ACC112 (cell line): Measurements from ENCODE around the gene GRB2.

Experiments
- H2AFZ ChIP-seq: fragments of 200-600 bp; sonication (generic); one replicate; pipeline ENCODE4 v1.6.0; 2017; ENCODE audit warnings: antibody characterized with exemption, low read length; ENCODE audit not compliant: unreplicated experiment
- H3K27ac ChIP-seq: fragments of 200-600 bp; sonication (generic); 2 replicates; pipeline ENCODE4 v1.5.1; 2014; ENCODE audit warnings: low read depth, mild to moderate bottlenecking, antibody characterized with exemption, low read length, moderate library complexity
- H3K27me3 ChIP-seq: fragments of 200-600 bp; sonication (generic); 2 replicates; pipeline ENCODE4 v1.6.1; 2014; ENCODE audit warnings: mild to moderate bottlenecking, antibody characterized with exemption, low read length, moderate library complexity, mixed read lengths; ENCODE audit not compliant: insufficient read depth
- H3K36me3 ChIP-seq: fragments of 200-600 bp; sonication (generic); 2 replicates; pipeline ENCODE4 v1.6.1; 2016; ENCODE audit warnings: mild to moderate bottlenecking, antibody characterized with exemption, low read length, moderate library complexity, mixed read lengths; ENCODE audit not compliant: insufficient read depth
- H3K4me1 ChIP-seq: fragments of 200-600 bp; sonication (generic); one replicate; pipeline ENCODE4 v1.6.1; 2016; ENCODE audit warnings: low read length, mixed read lengths; ENCODE audit not compliant: insufficient read depth, unreplicated experiment, control insufficient read depth
- H3K4me3 ChIP-seq: fragments of 200-600 bp; sonication (generic); 2 replicates; pipeline ENCODE4 v1.5.1; 2014; ENCODE audit warnings: mild to moderate bottlenecking, low read depth, low read length
- H3K79me2 ChIP-seq: fragments of 200-600 bp; sonication (generic); one replicate; pipeline ENCODE4 v1.6.0; 2016; ENCODE audit warnings: low read length; ENCODE audit not compliant: control insufficient read depth, unreplicated experiment, insufficient read depth

Gene GRB2

DNA sequence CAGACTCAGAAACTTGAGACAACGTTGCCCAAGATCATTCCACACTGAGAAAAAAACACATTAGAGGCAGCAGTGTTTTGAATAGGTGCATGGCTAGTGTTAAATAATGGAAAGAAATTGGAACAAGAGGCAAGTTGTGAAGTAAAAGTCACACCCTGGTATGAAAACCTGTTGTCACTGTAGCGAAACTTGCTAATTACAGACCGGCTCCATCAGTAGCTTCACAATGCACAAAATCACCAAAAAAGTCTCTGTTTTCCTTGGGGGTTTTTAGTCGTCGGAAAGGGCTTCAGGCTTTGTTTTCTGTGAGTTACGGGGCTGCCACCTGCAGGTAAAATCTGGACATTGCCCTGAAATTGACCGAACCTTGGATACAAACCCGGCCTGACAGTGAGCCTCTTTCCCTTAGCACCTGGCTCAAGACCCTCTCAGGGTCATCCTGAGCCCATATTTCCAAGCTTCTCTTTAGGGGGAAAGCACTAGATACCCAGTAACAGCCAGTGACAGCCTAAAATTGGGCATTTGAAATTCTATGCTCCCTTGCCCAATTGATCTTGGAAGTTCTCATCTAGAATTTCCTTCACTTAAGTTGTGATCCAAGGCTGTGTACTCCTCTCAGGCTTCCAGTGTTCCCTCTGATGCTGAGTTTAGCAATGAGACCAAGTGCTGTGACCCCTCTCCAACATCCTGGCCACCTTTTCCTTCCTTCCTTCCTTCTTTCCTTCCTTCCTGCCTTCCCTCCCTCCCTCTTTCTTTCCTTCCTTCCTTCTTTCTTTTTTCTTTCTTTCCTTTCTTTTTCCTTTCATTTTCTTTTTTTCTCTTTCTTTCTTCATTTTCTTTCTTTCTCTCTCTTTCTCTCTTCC is 7.2 kb upstream of the GRB2 start:
- H3K4me3 ChIP-seq: peak overlapping the region; percentile 50; the same call in 1 of the 2 replicates
- H2AFZ ChIP-seq: peak overlapping the region; percentile 80
- H3K27ac ChIP-seq: no peak overlapping the region
- H3K36me3 ChIP-seq: no peaks in the 10 kb centered on the region
- H3K79me2 ChIP-seq: no peaks in the 10 kb centered on the region
- peaks cover 3% of the 10 kb centered on the region; the same call in 1 of the 2 replicates for H3K27me3 ChIP-seq
- H3K4me1 ChIP-seq: no peaks in the 10 kb centered on the region

DNA sequence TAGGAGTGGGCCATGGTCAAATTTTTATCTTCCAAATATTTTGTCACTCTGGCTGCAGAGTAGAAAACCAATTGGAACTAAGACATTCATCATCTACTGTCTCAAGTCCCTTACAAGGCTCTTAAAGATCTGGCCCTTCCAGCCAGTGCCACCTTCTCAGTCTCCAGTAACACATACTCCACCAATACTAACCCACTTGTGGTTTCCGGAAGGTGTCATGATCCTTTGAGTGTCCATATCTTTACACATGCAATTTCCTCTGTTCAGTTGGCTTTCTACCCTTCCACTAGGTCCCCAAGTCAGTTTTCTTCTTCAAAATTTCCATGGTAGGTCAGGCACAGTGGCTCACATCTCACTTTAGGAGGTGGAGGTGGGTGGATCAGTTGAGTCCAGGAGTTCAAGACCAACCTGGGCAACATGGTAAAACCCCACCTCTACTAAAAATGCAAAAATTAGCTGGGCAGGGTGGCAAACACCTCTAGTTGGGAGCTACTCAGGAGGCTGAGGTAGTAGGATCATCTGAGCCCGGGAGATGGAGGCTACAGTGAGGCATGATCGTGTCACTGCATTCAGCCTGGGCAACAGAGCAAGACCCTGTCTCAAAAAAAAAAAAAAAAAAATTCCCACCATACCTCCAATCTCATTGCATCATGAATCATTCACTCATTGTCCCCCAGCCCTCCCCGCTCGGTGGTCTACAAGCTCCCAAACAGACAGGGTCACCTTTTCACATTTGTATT is 6.0 kb upstream of the GRB2 start:
- H2AFZ ChIP-seq: no peak overlapping the region
- H3K27ac ChIP-seq: no peak overlapping the region
- H3K36me3 ChIP-seq: no peaks in the 10 kb centered on the region

DNA sequence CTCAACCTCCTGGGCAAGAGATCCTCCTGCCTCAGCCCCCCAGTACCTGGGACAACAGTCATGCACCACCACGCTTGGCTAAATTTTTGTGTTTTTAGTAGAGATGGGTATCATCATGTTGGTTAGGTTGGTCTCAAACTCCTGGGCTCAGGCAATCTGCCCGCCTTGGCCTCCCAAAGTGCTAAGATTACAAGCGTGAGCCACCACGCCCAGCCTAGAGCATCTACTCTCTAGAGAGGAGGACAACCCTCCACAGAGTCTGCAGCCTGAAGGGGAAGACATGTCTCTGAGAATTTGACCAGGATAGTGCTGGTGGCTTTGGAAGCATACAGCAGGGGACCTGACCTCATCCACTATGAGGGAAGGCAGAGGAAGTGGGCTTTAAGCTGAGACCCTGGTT is 4.7 kb upstream of the GRB2 start:
- Histone ChIP-seq H3K36me3 (no peaks in the 10 kb centered on the region), H2AFZ (no peak overlapping the region), H3K4me3 (no peak overlapping the region), H3K27ac (no peak overlapping the region), H3K27me3 (peaks cover 3% of the 10 kb centered on the region; the same call in 1 of the 2 replicates), H3K4me1 (peaks cover 5% of the 10 kb centered on the region), H3K79me2 (peaks cover 3% of the 10 kb centered on the region)

More for the DNA sequence above, 6.0 kb upstream of the GRB2 start:
- Histone ChIP-seq H3K4me3 (no peak overlapping the region), H3K27me3 (peaks cover 3% of the 10 kb centered on the region; the same call in 1 of the 2 replicates), H3K79me2 (no peaks in the 10 kb centered on the region), H3K4me1 (peaks cover 4% of the 10 kb centered on the region)

DNA sequence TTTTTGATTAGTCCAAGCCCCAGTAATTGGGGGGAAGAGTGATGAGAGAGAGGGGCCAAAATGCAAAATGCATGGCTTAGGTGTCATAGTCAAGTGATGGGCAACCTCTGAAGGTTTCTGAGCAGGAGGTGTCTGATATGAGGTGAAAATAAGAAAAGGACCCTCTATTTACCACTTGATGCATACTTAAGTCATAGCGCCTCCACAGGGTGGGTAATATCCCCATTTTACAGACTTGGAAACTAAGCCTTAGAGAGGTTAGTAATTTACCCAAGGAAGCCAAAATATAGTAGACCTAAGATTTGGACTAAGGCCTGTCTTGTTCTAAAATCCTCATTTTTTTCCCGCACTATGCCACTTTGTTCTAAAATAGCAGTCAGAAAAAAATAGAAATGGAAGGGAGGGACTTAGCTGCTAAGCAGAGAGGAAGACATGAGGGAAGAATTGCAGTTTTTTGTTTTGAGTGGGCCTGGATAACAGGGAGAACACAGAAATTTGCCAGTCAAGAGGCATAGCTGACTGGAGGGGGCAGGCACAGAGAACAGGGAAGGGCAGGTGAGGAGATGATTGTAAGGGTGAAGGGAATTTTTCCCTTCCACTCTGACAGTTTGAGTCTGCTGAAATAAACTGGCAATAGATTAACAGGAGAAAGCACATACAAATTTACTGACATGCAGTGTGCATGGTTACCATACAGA is 2.3 kb upstream of the GRB2 start:
- Histone ChIP-seq H3K27ac (no peak overlapping the region), H3K36me3 (no peaks in the 10 kb centered on the region), H2AFZ (no peak overlapping the region), H3K27me3 (no peaks in the 10 kb centered on the region), H3K4me3 (no peak overlapping the region), H3K79me2 (peaks cover 24% of the 10 kb centered on the region), H3K4me1 (peaks cover 8% of the 10 kb centered on the region)

DNA sequence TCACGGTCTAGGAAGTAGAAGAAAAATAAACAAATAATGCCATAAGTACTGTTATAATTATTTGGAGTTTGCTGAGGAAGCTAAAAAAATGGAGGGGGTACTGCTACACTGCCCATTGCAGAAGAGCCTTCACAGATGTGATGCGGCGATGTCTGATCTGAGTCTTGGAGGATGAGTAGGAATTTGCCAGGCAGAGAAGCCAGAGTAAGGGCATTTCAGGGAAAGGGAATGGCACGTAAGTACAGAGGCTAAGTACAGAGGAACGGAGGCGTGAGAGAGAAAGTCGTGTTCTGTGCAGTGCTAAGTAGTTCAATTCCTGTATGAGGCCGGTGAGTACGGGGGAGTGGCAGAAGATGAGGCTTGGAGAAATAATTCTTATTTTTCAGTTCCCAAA is 741 bp upstream of the GRB2 start:
- Histone ChIP-seq H3K36me3 (no peaks in the 10 kb centered on the region), H3K4me3 (peak overlapping the region; percentile 88), H2AFZ (peak overlapping the region; percentile 92), H3K27ac (no peak overlapping the region), H3K79me2 (peaks cover 40% of the 10 kb centered on the region), H3K27me3 (no peaks in the 10 kb centered on the region), H3K4me1 (peaks cover 8% of the 10 kb centered on the region)

DNA sequence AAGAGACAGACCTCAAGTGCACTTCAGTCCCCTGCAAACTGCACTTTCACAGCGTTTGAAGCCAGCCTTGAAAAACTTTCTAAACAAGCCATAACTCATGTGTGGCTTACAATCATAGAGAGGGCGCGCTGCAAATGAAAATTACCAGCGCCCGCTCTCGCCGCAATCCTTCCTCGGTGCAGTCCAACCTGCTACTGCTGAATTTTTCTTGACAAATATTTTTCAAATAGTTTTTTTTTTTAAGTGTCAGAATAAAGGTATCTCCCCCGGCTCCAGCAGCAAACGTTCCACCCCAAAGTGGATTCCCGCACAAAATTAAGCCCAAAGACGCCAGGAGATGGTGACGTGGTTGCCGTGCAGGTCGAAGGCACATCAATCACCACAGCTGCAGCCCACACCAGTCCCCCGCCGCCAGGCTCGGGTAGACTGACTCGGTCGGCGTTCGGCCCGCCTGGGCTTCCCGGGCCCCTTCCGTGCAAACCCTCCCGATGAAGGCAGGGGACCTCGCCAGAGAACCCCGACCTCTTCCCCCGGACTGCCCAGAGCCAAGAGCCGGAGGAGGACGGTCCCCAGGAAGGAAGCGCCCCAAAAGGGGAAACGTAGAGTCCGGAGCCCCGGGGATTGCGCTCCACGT is 630 bp downstream of the GRB2 start:
- no peaks in the 10 kb centered on the region for H3K27me3 ChIP-seq
- H3K79me2 ChIP-seq: peaks cover 53% of the 10 kb centered on the region
- peak overlapping the region; percentile 63 for H2AFZ ChIP-seq
- no peaks in the 10 kb centered on the region for H3K36me3 ChIP-seq
- H3K4me1 ChIP-seq: peaks cover 8% of the 10 kb centered on the region
- peak overlapping the region; percentile 88 for H3K4me3 ChIP-seq
- H3K27ac ChIP-seq: peak overlapping the region; percentile 40

DNA sequence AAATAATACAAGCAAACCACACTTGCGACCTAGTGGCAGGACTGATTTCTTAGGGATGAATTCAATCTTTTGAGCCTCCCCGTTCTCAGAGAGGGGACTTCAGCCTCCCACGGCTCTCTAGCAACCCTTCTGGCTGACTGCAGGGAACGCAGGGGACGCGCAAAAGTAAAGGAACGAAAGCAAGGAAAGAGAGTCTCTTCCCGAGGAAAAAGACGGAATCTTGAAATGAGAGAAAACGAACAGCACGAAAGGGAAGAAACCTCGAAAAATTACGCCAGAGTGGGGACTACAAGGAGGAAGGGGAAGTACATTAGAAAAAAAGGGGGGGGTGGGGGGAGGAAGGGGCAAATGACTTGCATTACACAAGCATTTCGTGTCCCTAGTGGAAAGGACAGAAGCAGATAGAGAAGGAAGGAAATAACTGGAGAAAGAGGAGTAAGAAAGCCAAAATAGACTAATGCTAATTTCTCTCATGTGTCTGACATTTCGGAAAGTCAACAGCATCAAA is 1.2 kb downstream of the GRB2 start:
- peak overlapping the region; percentile 88 for H3K4me3 ChIP-seq
- H3K36me3 ChIP-seq: no peaks in the 10 kb centered on the region
- H3K27ac ChIP-seq: peak overlapping the region; percentile 40
- peaks cover 8% of the 10 kb centered on the region for H3K4me1 ChIP-seq
- H3K27me3 ChIP-seq: no peaks in the 10 kb centered on the region
- peak overlapping the region; percentile 35 for H2AFZ ChIP-seq
- H3K79me2 ChIP-seq: peaks cover 58% of the 10 kb centered on the region

DNA sequence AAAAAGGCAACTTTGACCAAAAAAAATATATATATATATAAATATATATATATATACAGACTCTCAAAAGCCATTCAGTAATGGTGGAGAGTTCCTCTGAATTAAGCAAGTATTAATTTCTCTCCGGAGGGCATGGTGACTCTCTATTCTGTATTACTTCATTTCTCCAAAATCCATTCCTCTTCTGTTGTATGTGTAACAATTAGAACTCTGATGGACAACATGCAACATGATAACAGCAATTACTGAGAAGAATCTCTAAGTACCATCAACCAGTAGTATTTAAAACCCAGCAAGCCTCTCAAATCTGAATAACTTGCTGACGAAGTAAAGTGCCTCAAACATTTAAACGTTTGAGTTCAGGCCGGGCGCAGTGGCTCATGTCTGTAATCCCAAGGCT is 2.3 kb downstream of the GRB2 start:
- H3K36me3 ChIP-seq: no peaks in the 10 kb centered on the region
- no peaks in the 10 kb centered on the region for H3K27me3 ChIP-seq
- H3K27ac ChIP-seq: no peak overlapping the region
- peaks cover 8% of the 10 kb centered on the region for H3K4me1 ChIP-seq
- peaks cover 70% of the 10 kb centered on the region for H3K79me2 ChIP-seq
- peak overlapping the region; percentile 88; the same call in 1 of the 2 replicates for H3K4me3 ChIP-seq
- H2AFZ ChIP-seq: no peak overlapping the region

DNA sequence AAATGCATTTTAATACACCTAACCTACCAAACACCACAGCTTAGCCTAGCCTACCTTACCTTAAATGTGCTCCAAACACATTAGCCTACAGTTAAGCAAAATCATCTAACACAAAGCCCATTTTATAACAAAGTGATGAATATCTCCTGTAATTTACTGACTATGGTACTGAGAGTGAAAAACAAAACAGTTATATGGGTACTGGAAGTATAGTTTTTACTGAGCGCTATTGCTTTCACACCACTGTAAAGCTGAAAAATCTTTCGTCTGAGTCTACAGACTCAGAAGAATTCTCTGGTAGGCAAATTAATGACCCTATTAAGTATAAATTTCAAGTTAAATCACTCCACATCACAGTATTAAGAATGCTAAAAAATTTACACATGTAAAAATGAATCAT is 3.5 kb downstream of the GRB2 start:
- no peak overlapping the region for H3K4me3 ChIP-seq
- H3K79me2 ChIP-seq: peaks cover 78% of the 10 kb centered on the region
- no peak overlapping the region for H2AFZ ChIP-seq
- H3K27me3 ChIP-seq: no peaks in the 10 kb centered on the region
- H3K36me3 ChIP-seq: no peaks in the 10 kb centered on the region
- peaks cover 8% of the 10 kb centered on the region for H3K4me1 ChIP-seq
- H3K27ac ChIP-seq: no peak overlapping the region
